Measurements from ENCODE around the gene TLX2. TPM values are rescaled to one million over a fixed set of nuclear protein-coding genes. Genes with fewer than 3 reads are reported as not detected.

TLX2 gene
- total RNA-seq, 1 donor from 2014 or later, result not detected

- intact Hi-C loops (cut with DNase I), result no loop called here
These were observed 6.9 kb upstream of the TLX2 start, which contains the start of gene PCGF1 for GRCh38 chr2:74507145-74507925. Gene PCGF1, minus strand, starts transcription at chr2:74507695. Its CDS starts 27 bp downstream, at chr2:74507668.

DNA sequence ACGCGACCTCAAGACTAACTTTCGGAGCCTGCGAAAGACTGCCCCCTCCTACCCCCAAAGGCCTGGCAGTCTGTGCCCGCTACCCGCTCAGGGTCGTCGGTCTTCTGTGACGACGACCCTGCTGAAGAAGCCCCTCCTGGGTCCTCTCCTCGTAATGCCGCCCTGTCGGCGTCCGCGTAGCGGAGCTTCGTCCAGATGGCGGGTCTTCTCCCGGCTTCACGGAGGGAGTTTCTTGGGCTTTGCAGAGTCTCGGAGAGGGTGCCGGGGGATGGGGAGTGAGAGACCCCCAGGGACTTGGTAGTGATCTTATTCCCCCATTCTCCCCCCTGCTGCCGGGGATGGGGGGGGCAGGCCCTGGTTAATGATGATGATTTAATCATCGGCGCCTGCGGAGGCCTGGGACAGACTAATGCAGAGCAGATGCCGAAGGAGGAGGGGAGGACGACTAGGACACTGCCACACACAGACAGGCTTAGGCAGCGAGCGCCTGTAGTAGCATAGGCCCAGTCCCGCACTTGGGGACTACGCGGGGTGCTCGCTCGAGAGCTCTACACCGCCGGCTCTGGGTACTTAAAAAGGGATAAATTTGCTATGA lies 6.2 kb upstream of the TLX2 start:
- no peak for ATAC-seq (ENCODE audit: poor library complexity)
- intact Hi-C loops (cut with DNase I), result no loop called here
- DNase-seq, result no peak

More at GRCh38 chr2:74507145-74507925, 6.9 kb upstream of the TLX2 start, which contains the start of gene PCGF1:
- ATAC-seq (ENCODE audit: poor library complexity) (peak; percentile 97), DNase-seq (peak; percentile 100)

- intact Hi-C loops (cut with DNase I), result no loop called here
- no peak for DNase-seq
- ATAC-seq (ENCODE audit: poor library complexity), result no peak
These were observed 4.0 kb upstream of the TLX2 start for GRCh38 chr2:74510272-74510671.

- DNase-seq (no peak), ATAC-seq (ENCODE audit: poor library complexity) (no peak)
- intact Hi-C loops (cut with DNase I), result no loop called here
These were observed 2.9 kb upstream of the TLX2 start for GRCh38 chr2:74511104-74511989.

- intact Hi-C loops (cut with DNase I), result no loop called here
- ATAC-seq (ENCODE audit: poor library complexity), result no peak
- DNase-seq, result no peak
These were observed 1.3 kb upstream of the TLX2 start for GRCh38 chr2:74512744-74513604.

DNA sequence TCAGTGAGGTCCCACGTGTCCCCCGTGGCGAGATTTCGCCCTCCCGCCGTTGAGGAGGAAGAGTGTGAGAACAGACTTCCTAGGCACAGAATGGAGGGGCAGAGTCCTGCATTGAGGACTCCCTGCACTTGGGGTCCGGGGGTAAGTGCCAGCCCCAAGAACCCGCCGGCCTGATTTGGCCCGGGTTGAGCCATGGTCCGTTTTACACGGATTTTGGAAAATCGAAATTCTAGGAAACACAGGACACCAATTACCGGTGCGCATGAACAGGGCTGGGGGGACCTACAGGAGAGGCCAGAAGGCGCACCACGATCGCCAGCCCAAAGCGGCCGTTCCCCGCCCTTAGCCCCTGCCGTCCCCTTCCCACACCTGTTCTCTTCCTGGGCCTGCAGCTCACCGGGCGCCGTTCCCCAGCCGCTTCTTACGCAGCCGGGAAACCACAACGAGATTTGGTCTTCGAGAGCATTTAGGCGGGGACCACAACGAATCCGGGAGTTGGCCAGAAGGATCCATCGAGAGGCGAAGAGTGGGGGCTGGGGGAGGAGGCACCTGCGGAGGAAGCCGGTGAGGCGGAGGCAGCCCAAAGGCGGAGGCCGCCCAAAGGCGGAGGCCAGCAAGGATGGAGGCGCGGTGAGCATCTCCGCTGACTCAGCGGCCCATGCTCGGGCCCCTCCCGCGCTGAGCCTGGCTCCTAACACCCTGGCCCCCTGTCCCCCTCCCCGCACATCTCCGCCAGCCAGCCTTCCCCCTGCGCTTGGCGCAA lies 464 bp upstream of the TLX2 start:
- ATAC-seq (ENCODE audit: poor library complexity) (no peak), DNase-seq (no peak)
- intact Hi-C loops (cut with DNase I), result no loop called here

GRCh38 chr2:74515271-74515980 lies 1.2 kb downstream of the TLX2 start:
- intact Hi-C loops (cut with DNase I), result no loop called here
- DNase-seq (no peak), ATAC-seq (ENCODE audit: poor library complexity) (no peak)

- ATAC-seq (ENCODE audit: poor library complexity) (peak; percentile 88), DNase-seq (peak; percentile 85)
- intact Hi-C loops (cut with DNase I), result no loop called here
These were observed 1.9 kb downstream of the TLX2 start for GRCh38 chr2:74515981-74516633.

GRCh38 chr2:74516650-74517049 lies 2.4 kb downstream of the TLX2 start:
- DNase-seq (no peak), ATAC-seq (ENCODE audit: poor library complexity) (no peak)
- intact Hi-C loops (cut with DNase I), result no loop called here

DNA sequence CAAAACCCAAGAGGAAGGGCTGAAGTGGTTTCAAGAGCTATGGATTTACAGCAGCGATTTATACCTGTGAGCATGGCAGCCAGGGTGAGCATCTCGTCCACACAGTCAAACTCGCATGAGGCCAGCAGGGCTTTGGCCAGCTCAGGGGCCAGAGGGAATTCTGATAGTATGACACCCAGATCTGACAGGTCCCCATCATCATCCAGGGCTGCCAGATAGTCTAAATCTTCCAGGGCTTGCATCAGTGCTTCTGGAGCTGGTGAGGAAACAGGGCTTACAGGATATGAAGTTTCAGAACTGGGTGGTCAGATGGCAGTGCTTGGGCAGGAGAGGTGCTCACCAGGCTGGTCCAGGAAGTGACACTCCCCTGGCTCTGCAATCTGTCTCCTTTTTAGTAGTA lies 8.3 kb downstream of the TLX2 start:
- ATAC-seq (ENCODE audit: poor library complexity) (no peak), DNase-seq (no peak)
- intact Hi-C loops (cut with DNase I), result no loop called here

GRCh38 chr2:74524005-74524404 lies 9.8 kb downstream of the TLX2 start:
- DNase-seq, result no peak

DNA sequence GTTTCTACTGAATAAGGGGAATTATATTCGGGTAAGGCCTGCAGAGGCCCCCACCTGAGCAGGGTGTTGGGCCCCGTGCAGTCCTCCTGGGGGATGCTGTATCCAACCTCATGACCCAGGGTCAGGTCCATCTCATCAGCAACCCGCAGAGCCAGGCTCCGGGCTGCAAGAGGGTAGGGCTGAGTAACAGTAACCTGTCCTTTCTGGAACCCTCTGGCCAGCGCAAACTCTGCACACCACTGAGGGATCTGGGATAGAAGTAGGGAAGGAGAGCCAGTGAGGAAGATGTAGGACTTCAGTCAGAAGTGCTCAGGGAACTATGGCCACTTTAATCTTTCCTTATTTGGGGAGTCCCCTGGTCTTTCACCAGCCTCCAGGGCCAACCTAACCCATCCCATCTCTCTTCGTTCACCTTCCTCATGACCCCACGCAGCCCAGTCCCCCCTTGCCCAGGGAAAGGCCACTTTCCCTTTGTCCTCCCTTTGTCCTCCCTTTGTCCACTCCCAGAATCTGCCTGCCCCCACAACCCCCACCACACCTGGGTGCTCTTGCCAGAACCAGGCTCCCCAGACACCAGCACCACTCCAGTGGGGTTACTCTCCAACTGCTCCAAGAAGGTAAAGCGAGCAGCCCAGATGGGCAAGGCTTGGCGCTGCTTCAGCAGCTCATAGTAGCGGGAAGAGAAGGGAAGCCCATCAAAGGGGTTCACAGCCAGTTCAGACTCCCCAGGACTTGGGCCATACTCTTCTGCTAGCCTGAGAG lies 10.9 kb downstream of the TLX2 start:
- ATAC-seq (ENCODE audit: poor library complexity), result no peak
- intact Hi-C loops (cut with DNase I), result no loop called here
- DNase-seq, result no peak

More at GRCh38 chr2:74524005-74524404, 9.8 kb downstream of the TLX2 start:
- intact Hi-C loops (cut with DNase I), result no loop called here
- ATAC-seq (ENCODE audit: poor library complexity), result no peak

- no peak for ATAC-seq (ENCODE audit: poor library complexity)
- DNase-seq, result no peak
- intact Hi-C loops (cut with DNase I), result no loop called here
These were observed 11.7 kb downstream of the TLX2 start, which contains the start of gene DQX1 for GRCh38 chr2:74525717-74526648. Gene DQX1, minus strand, starts transcription at chr2:74526231. Its CDS starts 502 bp downstream, at chr2:74525729.

DNA sequence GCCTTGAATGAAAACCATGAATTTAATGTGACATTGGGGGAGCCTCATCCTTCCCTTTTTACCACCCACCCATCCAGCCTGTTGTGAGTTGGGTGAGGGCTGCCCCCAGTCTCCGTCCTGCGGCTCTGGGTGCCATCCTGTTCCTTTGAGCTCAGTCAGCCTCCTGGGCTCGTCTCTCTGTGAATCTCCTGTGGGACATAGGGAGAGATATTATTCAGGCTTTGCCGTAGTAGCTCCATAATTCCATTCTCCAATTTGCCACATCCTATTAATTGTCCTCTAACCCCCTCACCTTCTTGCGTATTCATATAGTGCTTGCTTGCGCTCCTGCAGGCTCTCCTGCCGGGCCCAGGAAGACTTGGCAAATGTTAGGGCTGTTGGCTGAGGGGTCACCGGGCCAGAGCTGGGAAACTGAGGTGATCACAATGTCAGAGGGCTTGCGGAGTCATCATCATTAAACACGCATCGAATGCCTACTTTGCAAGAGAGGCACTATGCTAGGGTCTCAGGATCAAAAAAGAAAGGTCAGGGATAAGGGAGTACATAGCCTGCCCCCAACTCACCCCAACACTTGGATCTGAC lies 12.5 kb downstream of the TLX2 start:
- no peak for ATAC-seq (ENCODE audit: poor library complexity)
- no peak for DNase-seq
- intact Hi-C loops (cut with DNase I), result no loop called here
